ENCODE results near the gene ACBD7. TPM values are rescaled to one million over a fixed set of nuclear protein-coding genes. Genes with fewer than 3 reads are reported as not detected.

Gene ACBD7
- total RNA-seq, 4 donors from 2014 or later, result not detected

DNA sequence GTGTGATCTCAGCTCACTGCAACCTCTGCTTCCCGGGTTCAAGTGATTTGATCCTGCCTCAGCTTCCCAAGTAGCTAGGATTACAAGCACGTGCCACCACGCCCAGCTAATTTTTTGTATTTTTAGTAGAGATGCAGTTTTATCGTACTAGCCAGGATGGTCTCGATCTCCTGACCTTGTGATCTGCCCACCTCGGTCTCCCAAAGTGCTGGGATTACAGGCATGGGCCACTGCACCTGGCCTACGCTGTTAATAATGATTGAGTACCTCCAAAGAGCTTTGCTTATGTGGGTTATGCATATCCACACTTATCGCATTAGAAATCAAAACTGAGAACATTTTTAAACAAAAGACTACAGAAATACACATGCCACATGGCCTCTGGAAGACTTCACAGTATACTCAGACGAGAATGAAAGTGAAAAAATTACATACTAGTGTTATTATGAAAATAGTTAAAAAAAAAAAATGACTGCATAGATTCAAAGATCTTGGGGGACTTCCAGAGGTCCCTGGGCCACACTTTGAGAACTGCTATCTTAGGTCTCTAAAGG, 34.0 kb upstream of the ACBD7 start:
- Histone ChIP-seq H3K27me3 (no peaks in the 10 kb centered on the region), H3K27ac (no peak overlapping the region), H3K4me1 (no peaks in the 10 kb centered on the region), H3K9me3 (no peaks in the 10 kb centered on the region), H3K36me3 (peaks cover 0 to 16% (median 7%) of the 10 kb centered on the region in 4 donors), H3K4me3 (no peak overlapping the region)
- in situ Hi-C loops (cut with MboI; ENCODE audit: low pct_ligation_motif_present in 1 of 4, low pct_unique_long_range_greater_than_20kb in 1 of 4, low sequenced_read_pairs in 3 of 4) (loop anchor here in 2 of 4 donors (25.0 kb wide), 2 partner anchors 585 to 610 kb away; no protein-coding TSS in a partner anchor), intact Hi-C loops (cut with DNase I; ENCODE audit: low total_unique reads) (no loop called here)
- WGBS, 2 donors (ENCODE audit: low coverage in 1 of 2), result 78 to 82% methylated on average over 4 to 9 of the region's 9 CpGs
- TF ChIP-seq POLR2AphosphoS5 (IDR thresholded peaks at IDR 0.05) (no peak), EP300 (IDR thresholded peaks at IDR 0.05; ENCODE audit: low read depth) (no peak), POLR2A (IDR thresholded peaks at IDR 0.05) (no peak)
- TF ChIP-seq, protein P1, sequence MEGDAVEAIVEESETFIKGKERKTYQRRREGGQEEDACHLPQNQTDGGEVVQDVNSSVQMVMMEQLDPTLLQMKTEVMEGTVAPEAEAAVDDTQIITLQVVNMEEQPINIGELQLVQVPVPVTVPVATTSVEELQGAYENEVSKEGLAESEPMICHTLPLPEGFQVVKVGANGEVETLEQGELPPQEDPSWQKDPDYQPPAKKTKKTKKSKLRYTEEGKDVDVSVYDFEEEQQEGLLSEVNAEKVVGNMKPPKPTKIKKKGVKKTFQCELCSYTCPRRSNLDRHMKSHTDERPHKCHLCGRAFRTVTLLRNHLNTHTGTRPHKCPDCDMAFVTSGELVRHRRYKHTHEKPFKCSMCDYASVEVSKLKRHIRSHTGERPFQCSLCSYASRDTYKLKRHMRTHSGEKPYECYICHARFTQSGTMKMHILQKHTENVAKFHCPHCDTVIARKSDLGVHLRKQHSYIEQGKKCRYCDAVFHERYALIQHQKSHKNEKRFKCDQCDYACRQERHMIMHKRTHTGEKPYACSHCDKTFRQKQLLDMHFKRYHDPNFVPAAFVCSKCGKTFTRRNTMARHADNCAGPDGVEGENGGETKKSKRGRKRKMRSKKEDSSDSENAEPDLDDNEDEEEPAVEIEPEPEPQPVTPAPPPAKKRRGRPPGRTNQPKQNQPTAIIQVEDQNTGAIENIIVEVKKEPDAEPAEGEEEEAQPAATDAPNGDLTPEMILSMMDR (IDR thresholded peaks at IDR 0.05), result no peak
- DNase-seq, result no peak

DNA sequence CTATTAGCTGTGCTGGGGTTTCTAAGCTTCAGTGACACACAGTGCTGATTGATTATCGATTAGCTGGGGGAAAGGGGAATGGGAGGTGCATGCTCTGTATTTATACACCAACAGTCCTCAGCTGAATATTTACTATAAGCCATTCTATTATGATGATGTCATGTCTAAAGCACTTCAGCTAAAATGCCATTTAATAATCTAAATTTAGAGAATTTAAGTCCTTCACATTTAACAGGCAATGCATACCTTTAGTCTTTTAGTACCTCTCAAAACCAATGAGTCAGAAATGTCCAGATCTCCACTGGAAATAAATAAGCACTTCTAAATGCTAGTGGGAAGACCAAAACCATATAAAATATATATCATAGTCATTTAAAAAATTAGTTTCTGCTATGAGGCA, 33.1 kb upstream of the ACBD7 start:
- intact Hi-C loops (cut with DNase I; ENCODE audit: low total_unique reads) (no loop called here), in situ Hi-C loops (cut with MboI; ENCODE audit: low pct_ligation_motif_present in 1 of 4, low pct_unique_long_range_greater_than_20kb in 1 of 4, low sequenced_read_pairs in 3 of 4) (loop anchor here in 2 of 4 donors (25.0 kb wide), 2 partner anchors 584 to 609 kb away; no protein-coding TSS in a partner anchor)
- H3K27me3 ChIP-seq, result no peaks in the 10 kb centered on the region
- 94% methylated on average over 1 of the region's 1 CpG; no CpG with 5 or more reads in 1 of the 2 donors for WGBS, 2 donors (ENCODE audit: low coverage in 1 of 2)
- H3K4me3 ChIP-seq, result no peak overlapping the region
- peaks cover 0 to 12% (median 4%) of the 10 kb centered on the region in 4 donors for H3K36me3 ChIP-seq
- no peaks in the 10 kb centered on the region for H3K9me3 ChIP-seq
- no peak for DNase-seq
- H3K4me1 ChIP-seq, result no peaks in the 10 kb centered on the region
- TF ChIP-seq POLR2AphosphoS5 (IDR thresholded peaks at IDR 0.05) (no peak), POLR2A (IDR thresholded peaks at IDR 0.05) (no peak), EP300 (IDR thresholded peaks at IDR 0.05; ENCODE audit: low read depth) (no peak)
- TF ChIP-seq, protein P1 (IDR thresholded peaks at IDR 0.05), result no peak
- H3K27ac ChIP-seq, result no peak overlapping the region

DNA sequence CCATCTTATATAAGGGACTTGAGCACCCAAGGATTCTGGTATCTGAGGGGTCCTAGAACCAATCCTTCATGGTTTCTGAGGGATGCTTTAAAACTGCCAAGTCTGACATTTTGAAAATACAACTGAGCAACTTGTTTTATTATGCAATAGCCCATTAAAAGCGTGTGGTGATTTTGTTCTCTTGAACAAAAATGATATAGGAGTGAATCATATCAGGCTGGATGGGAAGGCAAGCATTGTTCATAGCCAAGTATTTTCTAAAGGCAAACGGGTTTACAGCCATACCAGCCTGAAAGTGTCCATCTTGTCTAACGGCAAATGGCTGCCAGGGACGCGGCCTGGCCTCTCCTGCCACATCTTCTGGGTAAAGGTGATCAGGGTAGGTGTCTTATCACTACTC, 31.9 kb upstream of the ACBD7 start:
- in situ Hi-C loops (cut with MboI; ENCODE audit: low pct_ligation_motif_present in 1 of 4, low pct_unique_long_range_greater_than_20kb in 1 of 4, low sequenced_read_pairs in 3 of 4), result loop anchor here in 2 of 4 donors (25.0 kb wide), 2 partner anchors 583 to 608 kb away; no protein-coding TSS in a partner anchor
- no peaks in the 10 kb centered on the region for H3K4me1 ChIP-seq
- no peaks in the 10 kb centered on the region for H3K27me3 ChIP-seq
- TF ChIP-seq POLR2A (IDR thresholded peaks at IDR 0.05) (no peak), POLR2AphosphoS5 (IDR thresholded peaks at IDR 0.05) (no peak), EP300 (IDR thresholded peaks at IDR 0.05; ENCODE audit: low read depth) (no peak)
- TF ChIP-seq, protein P1 (IDR thresholded peaks at IDR 0.05), result no peak
- H3K27ac ChIP-seq, result no peak overlapping the region
- 88 to 100% methylated on average over 1 to 5 of the region's 5 CpGs for WGBS, 2 donors (ENCODE audit: low coverage in 1 of 2)
- intact Hi-C loops (cut with DNase I; ENCODE audit: low total_unique reads), result no loop called here
- DNase-seq, result no peak
- H3K9me3 ChIP-seq, result no peaks in the 10 kb centered on the region
- H3K4me3 ChIP-seq, result no peak overlapping the region
- peaks cover 0 to 9% (median under 1%) of the 10 kb centered on the region in 4 donors for H3K36me3 ChIP-seq

DNA sequence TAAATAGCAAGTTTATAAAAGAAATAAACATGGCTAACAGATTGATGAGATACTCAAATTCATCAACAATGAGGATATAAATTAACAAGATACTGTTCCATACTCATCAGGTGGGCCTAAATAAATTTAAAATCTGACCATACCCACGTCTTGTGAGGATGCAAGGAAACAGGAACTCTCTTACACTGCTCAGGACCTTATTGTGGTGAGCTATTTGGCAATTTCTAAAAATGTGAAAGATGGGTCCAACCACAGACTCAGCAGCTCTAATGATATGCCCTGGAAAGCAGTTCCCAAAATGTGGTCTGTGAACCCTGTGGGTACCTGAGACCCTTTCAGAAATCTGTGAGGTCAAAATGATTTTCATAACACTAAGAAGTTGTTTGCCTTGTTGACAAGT, 30.0 kb upstream of the ACBD7 start:
- no peaks in the 10 kb centered on the region for H3K27me3 ChIP-seq
- in situ Hi-C loops (cut with MboI; ENCODE audit: low pct_ligation_motif_present in 1 of 4, low pct_unique_long_range_greater_than_20kb in 1 of 4, low sequenced_read_pairs in 3 of 4) (loop anchor here in 2 of 4 donors (25.0 kb wide), 2 partner anchors 581 to 606 kb away; no protein-coding TSS in a partner anchor), intact Hi-C loops (cut with DNase I; ENCODE audit: low total_unique reads) (no loop called here)
- H3K36me3 ChIP-seq, result peaks cover 0 to 8% (median 3%) of the 10 kb centered on the region in 4 donors
- 67 to 75% methylated on average over 1 of the region's 1 CpG for WGBS, 2 donors (ENCODE audit: low coverage in 1 of 2)
- DNase-seq, result no peak
- H3K27ac ChIP-seq, result no peak overlapping the region
- H3K9me3 ChIP-seq, result no peaks in the 10 kb centered on the region
- TF ChIP-seq, protein P1 (IDR thresholded peaks at IDR 0.05), result no peak
- TF ChIP-seq POLR2AphosphoS5 (IDR thresholded peaks at IDR 0.05), result no peak
- TF ChIP-seq POLR2A (IDR thresholded peaks at IDR 0.05), result no peak
- TF ChIP-seq EP300 (IDR thresholded peaks at IDR 0.05; ENCODE audit: low read depth), result no peak
- H3K4me3 ChIP-seq, result no peak overlapping the region
- no peaks in the 10 kb centered on the region for H3K4me1 ChIP-seq
